GM19238 (cell line): ENCODE data around the gene SUCO.

Source experiments
- DNase-seq: peaks from one replicate; pipeline ENCODE4 v3.0.0; 2011; ENCODE audit warnings: low spot score; ENCODE audit not compliant: insufficient read length

The SUCO gene

DNA sequence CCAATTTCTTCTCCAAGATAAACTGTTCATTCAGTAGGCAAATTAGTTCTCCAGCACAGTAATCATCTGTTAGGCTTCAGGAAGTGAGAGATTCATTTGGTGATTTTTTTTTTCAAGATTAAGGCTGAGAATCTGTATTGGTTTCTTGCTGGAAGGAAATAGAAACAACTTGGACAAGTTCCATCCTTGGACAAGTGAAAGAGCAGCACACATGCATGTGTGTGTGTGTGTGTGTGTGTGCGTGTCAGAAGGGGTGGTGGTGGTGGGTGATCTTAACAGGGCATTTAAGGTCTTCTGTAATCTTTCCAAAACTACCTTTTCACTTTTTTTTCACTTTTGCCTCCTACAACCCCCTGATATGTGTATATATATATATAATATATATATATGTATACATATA is 15.9 kb upstream of the SUCO start:
- DNase-seq: no peak

DNA sequence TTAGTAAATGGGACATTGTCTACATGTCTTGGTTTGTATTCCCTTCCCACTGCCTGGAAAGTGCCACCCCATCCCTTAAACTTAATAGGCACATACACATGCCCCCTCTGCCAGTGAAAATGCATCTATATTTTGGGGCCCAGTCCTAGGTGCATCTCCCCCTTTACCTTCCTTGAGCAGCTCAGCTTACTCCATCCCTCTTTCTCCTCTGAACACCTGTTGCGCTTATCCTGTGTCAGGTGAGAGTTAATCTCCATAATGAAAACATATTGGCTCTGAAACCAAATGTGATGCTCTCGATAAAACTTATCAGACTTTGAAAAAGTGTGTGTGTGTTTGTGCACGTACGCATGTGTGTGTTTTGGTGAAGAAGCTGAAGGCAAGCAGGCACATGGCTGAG is 15.4 kb upstream of the SUCO start:
- no peak for DNase-seq

DNA sequence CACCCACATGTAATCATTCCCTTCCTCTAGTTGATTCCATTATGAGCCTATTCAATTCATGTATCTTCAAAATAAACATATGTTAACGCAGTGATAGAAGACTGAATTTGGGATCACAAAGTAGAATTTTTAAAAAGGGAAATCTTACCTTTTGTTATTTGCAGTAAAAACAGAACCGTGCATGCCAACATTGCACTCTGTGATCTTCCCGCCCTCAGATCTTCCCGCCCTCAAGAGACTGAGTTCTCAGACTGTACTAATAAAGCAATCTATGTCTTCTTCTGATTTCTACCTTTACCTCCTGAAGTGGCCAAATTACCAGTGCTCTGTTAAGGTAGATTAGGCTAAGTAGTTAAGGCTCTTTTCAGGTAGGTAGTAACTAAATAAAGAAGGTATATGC is 3.6 kb upstream of the SUCO start:
- DNase-seq: no peak

DNA sequence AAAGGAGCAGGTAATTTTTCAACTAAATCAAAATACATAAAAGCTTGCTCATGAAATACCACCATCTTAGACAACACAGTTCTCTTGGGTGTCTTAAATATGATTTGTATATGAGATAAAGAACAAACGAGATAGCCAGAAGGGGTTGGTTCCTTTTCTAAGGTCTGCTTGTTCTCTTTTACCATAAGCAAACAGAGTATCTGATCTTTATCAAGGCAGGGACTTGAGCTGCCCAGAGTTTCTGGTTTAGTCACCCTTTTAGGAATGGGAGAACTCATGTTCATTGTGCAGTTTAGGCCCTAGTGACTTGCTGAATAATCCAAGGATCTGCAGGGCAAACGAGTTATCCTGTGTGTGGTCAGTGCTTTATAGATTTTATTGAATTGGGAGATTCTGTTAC is 3.0 kb upstream of the SUCO start:
- no peak for DNase-seq

DNA sequence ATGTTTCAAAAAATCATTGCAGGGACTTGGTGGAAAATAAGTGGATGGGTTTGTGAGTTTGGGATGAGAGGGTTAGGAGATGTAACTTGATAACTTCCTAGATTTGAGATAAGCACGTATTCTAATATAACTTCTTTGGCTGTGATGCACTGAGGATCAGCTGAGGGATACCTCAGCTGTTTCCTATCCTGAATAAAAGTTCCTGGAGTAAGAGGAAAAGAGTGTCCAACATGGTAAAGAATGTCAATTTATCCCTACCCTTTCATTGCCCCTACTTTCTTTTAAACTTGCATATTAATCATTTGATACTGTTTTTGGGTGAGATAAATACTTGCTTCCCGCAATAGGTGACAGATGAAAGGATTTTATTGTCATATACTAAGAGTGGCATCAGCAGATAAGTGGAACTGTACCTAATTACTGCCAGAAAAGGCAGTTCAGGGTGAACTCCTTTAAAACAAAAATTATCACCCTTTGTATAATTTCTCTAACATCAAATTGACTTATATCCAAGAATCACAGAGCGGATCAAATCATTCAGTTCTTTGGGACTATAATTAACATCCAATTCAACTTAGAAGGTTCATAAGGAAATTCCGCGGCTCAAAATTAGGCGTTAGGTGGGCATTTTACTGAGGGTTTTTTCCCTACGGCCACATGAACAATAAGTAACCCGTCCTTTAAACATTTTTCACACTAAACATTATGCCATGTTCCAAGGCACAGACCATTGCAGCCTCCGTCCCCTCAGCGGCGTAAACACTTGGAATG is 1.4 kb upstream of the SUCO start:
- DNase-seq: no peak

DNA sequence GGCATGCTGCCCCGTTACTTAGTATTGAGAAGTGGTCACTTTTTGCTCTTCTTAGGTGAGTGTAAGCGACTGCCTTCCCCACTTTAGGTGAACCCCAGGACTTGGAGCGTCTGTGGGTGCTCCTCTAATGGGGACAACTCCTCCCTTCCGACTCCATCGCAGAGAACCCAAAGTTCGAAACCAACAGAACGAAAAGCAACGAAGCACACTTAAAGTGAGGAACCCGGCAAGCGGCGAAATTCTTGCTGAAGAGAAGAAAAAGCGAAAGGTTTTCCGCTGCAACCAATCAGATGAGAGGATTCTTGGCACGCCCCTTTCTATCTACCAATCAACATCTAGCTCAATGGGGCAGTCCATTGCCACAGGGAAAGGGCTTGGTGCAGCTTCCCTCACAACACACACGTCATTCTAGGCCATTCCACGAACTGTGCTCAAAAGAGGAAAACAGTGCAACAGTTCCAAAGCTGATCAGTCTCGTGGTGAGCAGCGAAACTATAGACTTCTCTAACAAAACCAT is 709 bp upstream of the SUCO start:
- DNase-seq: peak; percentile 72

DNA sequence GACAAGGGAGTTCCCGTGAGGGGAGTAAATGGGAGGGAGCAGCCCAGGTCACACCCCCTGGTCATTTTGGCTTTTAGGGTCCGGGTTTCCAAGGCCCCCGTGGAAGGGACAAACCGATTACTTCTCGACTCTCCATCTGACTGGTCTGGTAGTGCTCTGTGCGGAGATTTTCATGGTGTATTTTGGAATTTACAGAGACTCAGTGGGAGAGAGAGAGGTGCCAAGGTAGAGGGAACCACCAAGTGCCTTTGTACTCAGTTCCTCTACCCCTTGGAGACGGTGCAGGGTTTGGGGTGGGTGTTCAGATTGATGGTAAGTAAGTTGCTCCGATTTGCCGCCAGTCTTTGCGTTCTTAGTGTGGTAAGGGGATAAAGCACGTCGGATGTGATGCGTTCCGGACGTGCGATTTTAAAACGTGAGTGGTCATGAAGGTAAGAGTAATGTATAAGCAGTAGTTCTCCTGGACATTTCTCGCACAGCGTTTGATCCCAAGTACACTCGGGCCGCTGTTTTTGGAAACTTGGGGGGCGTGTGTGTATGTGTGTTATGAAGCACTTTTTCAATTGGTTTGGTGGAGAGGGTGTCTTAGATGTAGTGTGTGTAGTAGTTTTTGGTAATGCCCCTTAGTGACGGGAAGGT is 682 bp downstream of the SUCO start:
- no peak for DNase-seq

DNA sequence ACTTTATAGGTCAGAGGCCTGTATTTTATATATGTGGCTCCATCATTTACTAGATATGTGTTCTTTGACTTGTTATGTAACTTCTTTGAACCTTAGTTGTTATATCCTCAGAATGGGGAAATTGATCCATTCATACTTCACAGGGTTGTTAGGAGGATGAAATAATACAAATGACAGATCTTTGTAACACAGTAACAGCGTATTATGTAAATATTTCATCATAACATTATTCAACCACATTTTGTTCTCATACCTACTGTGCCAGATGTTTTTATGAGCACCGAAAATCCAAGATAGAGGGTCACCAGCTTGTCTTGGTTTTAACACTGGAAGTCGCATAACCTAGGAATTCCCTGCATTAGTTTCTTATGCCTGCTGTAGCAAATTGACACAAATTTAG is 3.3 kb downstream of the SUCO start:
- no peak for DNase-seq

DNA sequence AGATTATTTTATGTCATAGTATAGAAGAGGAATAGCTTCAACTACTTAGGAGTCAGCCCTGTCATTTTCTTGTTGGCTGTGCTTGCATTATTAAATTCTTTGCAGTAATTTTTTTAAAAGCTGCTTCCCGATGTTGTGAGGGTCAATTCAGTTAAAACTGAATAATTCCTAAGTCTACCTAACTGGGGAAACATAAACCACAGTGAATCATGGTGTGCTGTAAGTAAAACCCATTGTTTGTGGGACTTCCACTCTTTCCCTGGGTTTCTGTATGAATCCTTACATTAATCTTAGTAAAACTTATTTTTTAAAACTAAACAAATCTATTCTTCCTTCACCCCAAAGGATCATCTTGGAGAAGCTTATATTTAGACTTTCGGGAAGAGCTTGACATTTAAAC is 4.4 kb downstream of the SUCO start:
- DNase-seq: no peak

DNA sequence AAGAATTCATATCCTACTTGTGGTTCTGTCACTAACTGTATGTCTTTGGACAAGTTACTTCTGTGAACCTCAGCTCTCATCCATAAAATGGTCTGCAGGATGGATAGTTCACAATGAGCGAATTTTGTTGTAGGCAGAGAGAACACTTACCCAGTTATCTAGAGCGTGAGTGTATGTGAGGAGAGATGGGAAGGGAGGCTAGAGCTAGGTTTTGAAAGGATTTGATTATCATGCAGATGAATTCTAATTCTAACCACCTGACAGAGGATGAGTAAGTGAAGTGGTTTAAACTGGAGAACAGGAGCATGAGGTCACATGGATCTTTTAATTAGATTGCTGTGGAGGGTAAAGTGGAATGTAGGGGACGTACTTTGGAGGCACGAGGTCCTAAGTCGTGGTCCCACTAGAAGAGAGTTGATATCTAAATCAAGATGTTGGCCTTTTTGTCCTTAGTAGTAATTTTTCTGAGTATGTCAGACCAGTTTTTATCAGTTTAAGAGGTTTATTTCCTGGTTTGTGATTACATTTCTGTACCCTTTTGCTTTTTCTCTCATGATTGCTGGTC is 5.0 kb downstream of the SUCO start:
- no peak for DNase-seq

DNA sequence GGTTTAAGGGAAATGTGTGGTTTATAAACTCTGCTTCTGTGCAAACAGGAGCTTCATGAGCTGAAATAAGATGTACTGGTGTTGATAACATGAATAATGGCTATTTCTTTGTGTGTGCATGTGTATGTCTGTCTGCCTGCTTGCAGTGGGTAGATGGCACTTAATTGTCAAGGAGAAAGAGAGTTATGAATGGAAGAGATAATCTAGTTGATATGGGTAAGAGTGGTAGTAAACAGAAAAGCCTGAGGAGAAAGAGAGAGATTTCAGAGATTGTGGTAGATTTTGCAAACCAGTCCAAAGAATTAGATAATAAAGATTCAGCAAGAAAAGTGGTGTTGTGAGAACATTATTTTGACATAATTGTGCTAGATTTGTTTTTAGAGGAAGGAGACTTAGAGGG is 7.7 kb downstream of the SUCO start:
- DNase-seq: no peak

DNA sequence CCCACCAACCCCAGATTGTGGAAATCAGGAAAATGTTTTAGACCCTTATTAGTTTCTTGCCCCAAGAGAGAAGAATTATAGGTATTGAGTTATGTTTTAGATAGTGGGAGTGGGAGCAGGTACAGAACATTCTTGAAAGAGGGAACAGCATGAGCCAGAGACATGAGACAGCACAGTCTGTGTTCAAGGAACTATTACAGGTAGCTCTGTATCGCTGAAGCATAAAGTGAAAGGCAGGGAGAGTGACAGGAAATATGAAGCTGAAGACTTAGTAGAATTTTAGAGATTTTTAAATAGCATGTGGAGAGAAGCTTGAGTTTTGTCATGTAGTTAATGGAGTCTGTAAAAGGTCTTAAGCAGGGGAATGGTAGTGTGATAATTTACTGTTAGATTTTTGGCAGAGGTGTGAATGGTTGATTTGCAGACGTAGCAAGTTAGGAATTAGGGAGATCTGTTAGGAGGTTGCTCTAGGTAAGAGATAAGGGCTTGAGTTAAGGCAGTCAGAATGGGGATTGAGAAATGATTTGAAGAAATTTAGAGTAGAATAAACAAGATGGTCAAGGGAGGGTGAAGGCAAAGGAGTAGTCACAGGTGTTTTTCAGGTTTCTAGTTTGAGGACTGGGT is 11.6 kb downstream of the SUCO start:
- no peak for DNase-seq

DNA sequence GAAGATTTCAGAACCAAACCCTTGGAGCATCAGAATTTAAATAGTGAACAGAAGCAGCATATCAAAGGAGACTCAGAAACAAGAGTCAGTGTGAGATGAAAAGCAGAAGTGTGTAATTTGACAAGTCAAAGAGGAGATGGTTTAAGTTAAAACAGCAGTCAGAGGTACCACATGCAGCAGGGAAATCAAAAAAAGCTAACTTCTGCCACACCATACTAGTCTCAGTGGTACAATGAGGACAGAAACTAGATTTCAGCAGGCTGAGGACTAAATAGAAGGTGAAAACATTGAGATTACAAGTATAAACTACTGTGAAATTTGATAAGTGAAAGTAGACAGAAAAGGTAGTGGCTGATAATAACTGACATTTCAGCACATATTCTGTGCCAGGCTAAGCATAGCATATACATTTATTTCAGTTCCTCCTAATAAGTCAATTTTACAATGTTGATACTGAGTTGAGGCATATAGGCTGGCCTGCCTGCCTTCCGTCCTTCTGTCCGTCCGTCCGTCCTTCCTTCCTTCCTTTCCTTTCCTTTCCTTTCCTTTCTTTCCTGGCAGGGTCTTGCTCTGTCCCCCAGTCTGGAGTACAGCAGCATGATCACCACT is 12.6 kb downstream of the SUCO start:
- DNase-seq: no peak

DNA sequence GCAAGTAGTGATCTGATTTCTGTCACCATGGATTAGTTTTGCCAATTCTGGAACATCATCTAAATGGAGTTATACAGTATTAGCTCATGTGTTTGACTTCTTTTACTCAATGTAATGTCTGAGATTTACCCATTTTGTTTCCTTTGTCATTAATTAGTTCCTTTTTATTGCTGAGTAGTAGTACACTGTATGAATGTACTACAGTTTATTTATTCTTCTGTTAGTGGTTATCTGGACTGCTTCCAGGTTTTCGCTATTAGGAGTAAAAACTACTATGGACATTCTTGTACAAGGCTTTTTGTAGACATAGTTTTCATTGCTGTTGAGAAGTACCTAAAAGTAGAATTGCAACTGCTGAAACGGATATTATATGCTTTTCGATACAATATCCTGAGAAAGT is 14.1 kb downstream of the SUCO start:
- no peak for DNase-seq

DNA sequence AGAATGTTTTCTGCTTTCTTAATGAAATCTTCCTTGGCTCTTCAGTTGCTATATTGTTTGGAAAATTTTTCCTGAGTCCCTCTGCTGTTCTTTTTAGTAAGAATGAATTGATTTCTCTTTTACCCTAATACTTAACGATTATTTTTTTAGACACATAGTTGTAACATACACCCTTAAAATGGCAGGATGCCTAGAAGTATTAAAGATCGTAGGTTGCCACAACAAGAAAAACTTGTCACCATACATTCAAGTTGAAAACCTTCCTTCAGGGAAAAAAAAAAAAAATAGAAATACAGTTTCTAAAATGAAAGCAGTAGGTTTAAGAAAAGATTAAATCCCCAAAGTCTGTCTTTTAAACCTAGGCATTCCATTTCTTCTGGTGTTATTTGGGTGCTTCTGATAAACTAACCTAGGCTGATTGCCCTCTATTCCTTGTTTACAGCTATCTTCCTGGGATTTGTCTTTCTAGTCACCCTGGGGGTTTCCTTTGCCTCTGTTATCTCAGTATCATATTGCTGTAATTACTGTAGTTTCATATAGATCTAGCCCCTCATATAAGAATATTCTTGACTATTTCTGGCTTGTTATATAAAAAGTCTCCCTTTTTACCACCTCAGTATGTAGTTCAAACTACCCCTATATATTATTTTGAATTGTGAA is 16.8 kb downstream of the SUCO start:
- DNase-seq: no peak

DNA sequence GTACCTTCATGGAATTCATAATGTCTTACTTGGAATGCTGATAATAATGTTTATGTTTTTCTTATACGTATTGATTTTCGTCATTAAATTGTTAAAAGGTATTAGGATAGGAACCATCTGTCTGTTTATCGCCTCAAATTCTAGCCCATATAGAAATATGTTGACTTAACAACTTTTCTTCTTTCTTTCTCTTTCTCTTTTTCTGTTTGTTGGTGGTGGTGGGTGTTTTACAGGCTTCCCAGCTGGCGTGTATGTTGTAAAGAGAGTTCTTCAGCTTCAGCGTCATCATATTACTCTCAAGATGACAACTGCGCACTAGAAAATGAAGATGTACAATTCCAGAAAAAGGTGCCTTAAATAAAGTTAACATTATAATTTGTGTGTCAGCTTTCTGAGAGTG is 18.3 kb downstream of the SUCO start:
- DNase-seq: no peak

DNA sequence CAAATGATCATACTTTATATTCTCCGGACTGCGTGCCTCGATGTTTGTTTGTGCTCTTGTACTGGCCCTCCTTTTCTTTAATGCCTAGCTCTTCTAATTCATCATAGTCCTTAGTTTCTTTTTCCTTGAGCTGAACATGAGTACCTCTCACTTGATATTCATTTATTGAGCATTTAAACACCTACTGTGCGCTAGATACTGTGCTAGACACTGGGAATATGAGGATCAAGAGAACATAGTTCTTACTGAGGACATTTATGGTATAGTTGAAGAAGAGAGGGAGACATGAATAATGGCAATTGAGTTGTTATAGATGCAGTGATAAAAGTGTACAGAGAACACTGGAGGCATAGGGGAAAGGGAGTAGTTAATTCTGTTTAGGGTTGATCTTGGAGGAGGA is 22.0 kb downstream of the SUCO start:
- DNase-seq: no peak

DNA sequence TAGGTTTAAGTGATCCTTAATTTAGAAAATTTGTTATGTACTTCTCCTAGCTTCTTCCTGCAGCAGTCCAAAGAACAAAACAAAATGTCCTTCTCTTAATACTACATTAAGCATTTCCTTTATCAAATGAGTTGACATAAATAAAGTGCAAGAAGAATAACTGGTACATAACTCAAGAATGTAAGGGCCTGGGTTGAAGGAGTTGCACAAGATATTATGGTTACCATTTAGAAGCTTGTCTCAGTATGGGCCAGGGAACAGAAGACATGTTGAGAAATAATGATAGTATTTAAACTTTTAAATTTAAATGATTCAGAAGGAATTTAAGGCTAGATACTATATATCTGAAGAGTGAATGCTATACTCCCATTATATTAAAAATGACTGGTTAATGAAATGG is 23.5 kb downstream of the SUCO start:
- no peak for DNase-seq

DNA sequence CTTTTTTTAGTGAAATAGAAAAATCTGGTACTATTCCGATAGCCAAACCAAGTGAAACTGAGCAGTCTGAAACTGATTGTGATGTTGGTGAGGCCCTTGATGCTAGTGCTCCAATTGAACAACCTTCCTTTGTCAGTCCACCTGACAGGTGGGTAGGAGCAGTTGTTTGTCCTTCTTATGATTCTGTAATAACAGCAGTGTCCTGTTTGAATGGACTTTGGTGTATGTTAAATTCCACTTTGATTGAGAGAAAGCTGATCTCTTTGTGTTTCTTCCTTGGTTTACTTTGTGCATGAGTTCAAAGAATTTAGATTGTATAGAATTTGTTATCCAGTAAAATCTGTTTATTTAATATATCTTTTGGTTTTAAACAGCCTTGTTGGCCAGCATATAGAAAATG is 24.3 kb downstream of the SUCO start:
- no peak for DNase-seq

DNA sequence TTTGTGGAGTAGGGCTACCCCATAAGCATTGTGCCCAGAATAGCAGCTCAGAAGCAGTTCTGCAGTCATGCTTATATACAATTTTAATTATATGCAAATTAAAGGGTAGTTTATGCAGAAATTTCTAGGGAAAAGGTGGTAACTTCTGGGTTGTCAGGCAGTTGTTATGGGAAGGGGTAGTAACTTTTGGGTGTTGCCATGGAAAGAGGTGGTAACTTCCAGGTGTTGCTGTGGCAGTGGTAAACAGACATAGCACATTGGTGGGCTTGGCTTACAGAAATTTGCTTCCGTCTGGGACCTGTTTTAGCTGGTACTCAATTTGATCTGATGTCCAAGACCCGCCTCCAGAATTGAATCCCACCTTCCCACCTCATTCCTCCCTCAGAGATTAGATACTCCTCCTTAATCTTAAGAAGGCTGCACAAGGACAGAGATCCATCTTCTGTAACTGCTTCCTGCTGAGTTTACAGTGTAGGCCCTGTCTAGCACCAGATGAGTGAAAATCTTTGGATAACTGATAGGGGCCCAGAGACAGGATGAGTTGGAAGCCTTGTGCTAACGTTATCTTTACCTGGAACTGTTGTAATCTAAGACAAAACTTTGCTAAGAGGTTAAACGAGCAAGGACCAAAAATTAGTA is 26.7 kb downstream of the SUCO start:
- DNase-seq: no peak

DNA sequence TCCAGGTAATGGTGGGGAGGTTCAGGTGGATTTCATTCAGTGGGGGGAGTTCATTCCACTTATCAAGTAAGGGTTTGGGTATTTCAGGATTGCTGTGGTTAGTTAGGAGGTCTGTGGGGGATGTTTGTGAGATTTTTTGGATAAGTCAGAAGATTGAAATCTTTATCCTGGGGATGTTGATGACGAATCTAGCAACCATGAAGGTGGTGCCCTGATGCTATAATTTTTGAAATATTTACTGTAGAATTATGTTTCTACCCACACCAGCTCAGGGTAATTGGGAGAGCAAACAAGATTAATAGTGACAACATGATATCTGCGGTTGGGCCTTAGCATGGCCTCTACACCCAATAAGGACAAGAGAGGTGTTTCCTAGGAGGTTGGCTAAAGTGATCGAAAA is 28.3 kb downstream of the SUCO start:
- no peak for DNase-seq
